ENCODE results near the gene NRXN3.

NRXN3 gene

DNA sequence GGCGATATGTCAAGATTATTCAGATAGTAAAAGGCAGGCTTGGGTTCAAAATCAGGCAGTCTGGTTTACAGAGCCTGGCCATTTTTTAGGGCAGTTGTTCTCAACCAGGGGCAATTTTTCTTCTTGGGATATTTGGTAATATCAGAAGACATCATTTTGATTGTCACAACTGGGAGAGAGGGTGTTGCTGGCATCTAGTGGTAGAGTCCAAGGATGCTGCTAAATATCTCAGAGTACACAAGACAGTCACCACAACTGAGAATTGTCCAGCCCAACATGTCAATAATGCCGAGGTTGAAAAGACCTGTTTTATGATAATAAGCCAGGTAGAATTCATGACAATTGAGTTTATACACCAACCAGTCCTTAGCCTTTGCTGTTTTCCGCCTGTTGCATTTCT, 733.9 kb downstream of the NRXN3 start (continued):
- no peak for TF ChIP-seq ZNF16 (tag by site-specific recombination; IDR thresholded peaks at IDR 0.05; ENCODE audit: low read depth)
- no peak for TF ChIP-seq ZNF514 (tag by site-specific recombination; IDR thresholded peaks at IDR 0.05)
- TF ChIP-seq YY1 (tag by site-specific recombination; IDR thresholded peaks at IDR 0.05) = no peak
- no peak for TF ChIP-seq ZNF148 (tag by site-specific recombination; IDR thresholded peaks at IDR 0.05; ENCODE audit: borderline replicate concordance)
- TF ChIP-seq SP7 (tag by site-specific recombination; IDR thresholded peaks at IDR 0.05) = no peak
- no peak for TF ChIP-seq ZFP41 (tag by site-specific recombination; IDR thresholded peaks at IDR 0.05; ENCODE audit: borderline replicate concordance)
- no peak for TF ChIP-seq ZEB2 (tag by site-specific recombination; IDR thresholded peaks at IDR 0.05)
- TF ChIP-seq ZNF600 (tag by site-specific recombination; IDR thresholded peaks at IDR 0.05) = no peak
- TF ChIP-seq REST (tag by site-specific recombination; IDR thresholded peaks at IDR 0.05) = no peak

DNA sequence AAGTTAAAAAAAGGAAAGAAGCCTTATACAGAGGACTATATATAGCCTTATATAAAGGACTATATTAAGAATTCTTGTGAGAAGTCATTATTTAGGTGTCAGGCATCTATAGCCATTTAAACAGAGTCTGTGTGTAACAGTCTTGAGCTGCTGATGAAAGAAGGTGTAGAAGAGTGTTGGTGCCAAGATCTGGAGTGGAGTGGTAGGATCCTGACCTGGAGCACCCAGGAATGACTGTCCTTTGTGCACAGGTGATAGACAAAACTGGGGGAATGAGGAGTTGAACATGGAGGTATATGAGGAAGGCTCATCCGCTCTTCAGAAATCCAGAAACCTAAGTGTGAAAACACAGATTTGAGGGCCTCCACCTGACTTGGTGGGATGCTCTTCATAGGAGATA, 747.3 kb downstream of the NRXN3 start:
- Histone ChIP-seq H3K4me1 (ENCODE audit: control insufficient read depth, insufficient read depth, low read length) (no peaks in the 10 kb centered on the region), H3K9me3 (ENCODE audit: control insufficient read depth, insufficient read depth, low read depth, low read length) (no peaks in the 10 kb centered on the region), H3K4me3 (ENCODE audit: low read depth, low read length) (no peak overlapping the region), H3K27ac (ENCODE audit: extremely low read depth, low read depth, low read length) (no peak overlapping the region), H3K36me3 (ENCODE audit: control insufficient read depth in 2 of 2, insufficient read depth in 1 of 2, low read length in 2 of 2) (no peaks in the 10 kb centered on the region)
- TF ChIP-seq SCRT2 (tag by site-specific recombination; IDR thresholded peaks at IDR 0.05) = no peak
- TF ChIP-seq, protein P1, sequence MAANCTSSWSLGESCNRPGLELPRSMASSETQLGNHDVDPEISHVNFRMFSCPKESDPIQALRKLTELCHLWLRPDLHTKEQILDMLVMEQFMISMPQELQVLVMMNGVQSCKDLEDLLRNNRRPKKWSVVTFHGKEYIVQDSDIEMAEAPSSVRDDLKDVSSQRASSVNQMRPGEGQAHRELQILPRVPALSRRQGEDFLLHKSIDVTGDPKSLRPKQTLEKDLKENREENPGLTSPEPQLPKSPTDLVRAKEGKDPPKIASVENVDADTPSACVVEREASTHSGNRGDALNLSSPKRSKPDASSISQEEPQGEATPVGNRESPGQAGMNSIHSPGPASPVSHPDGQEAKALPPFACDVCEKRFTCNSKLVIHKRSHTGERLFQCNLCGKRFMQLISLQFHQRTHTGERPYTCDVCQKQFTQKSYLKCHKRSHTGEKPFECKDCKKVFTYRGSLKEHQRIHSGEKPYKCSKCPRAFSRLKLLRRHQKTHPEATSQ (tag by site-specific recombination; IDR thresholded peaks at IDR 0.05) = no peak
- no peak for TF ChIP-seq ZNF76 (tag by site-specific recombination; IDR thresholded peaks at IDR 0.05; ENCODE audit: borderline replicate concordance, low read depth)
- no peak for TF ChIP-seq ZNF596 (tag by site-specific recombination; IDR thresholded peaks at IDR 0.05)
- no peak for TF ChIP-seq ZXDB (tag by site-specific recombination; IDR thresholded peaks at IDR 0.05)
- TF ChIP-seq ZNF148 (tag by site-specific recombination; IDR thresholded peaks at IDR 0.05; ENCODE audit: borderline replicate concordance) = no peak
- CTCF ChIA-PET = interaction anchor here (0.7 kb wide), 1 partner anchor 10 kb away, joined by 4 read pairs; no protein-coding TSS in a partner anchor
- POLR2A ChIA-PET = no interaction called here
